HepG2 (cell line): ENCODE results near the gene HSF2BP. TPM values are rescaled to one million over a fixed set of nuclear protein-coding genes. Genes with fewer than 3 reads are reported as not detected.
A peak's percentile ranks its signal among the peaks of the same experiment; 100 is the strongest.

Experiments used
- ARHGAP35 ChIP-seq: sonication (generic); formaldehyde crosslinking; IDR thresholded peaks from 2 replicates; pipeline ENCODE4 v1.9.0; 2022; ENCODE audit warnings: mild to moderate bottlenecking, inconsistent platforms, moderate library complexity, missing genetic modification reagents, borderline replicate concordance
- CENPT ChIP-seq: sonication (generic); formaldehyde crosslinking; IDR thresholded peaks from 2 replicates; pipeline ENCODE4 v1.8.0; 2022; ENCODE audit warnings: low read depth, mild to moderate bottlenecking, moderate library complexity, missing genetic modification reagents
- ETV6 ChIP-seq: sonication (generic); formaldehyde crosslinking; conservative IDR thresholded peaks from 2 replicates; pipeline ENCODE4 v1.4.0; 2020; ENCODE audit warnings: missing genetic modification reagents
- GATA4 ChIP-seq: sonication (generic); IDR thresholded peaks from 2 replicates; pipeline ENCODE4 v1.6.1; 2016; ENCODE audit warnings: antibody characterized with exemption, low read depth, borderline replicate concordance
- HMG20B ChIP-seq: conservative IDR thresholded peaks from 2 replicates; pipeline ENCODE4 v1.6.1; 2016; ENCODE audit warnings: missing genetic modification reagents, missing compliant biosample characterization
- KLF12 ChIP-seq: sonication (generic); formaldehyde crosslinking; IDR thresholded peaks from 2 replicates; pipeline ENCODE4 v1.4.0; 2020; ENCODE audit warnings: missing genetic modification reagents, borderline replicate concordance
- XBP1 ChIP-seq: sonication (generic); formaldehyde crosslinking; IDR thresholded peaks from 2 replicates; pipeline ENCODE4 v1.5.0; 2020; ENCODE audit warnings: missing genetic modification reagents
- ZIK1 ChIP-seq: sonication (generic); formaldehyde crosslinking; IDR thresholded peaks from 2 replicates; pipeline ENCODE4 v1.5.0; 2020; ENCODE audit warnings: mild to moderate bottlenecking, low read depth, missing genetic modification reagents, borderline replicate concordance
- ZNF251 ChIP-seq: sonication (generic); formaldehyde crosslinking; IDR thresholded peaks from 2 replicates; pipeline ENCODE4 v1.9.0; 2021; ENCODE audit warnings: mild to moderate bottlenecking, missing genetic modification reagents
- ZNF841 ChIP-seq: sonication (generic); formaldehyde crosslinking; IDR thresholded peaks from 2 replicates; pipeline ENCODE4 v1.8.1; 2023; ENCODE audit warnings: missing genetic modification reagents, borderline replicate concordance
- polyA plus RNA-seq, 8 experiments: library from polyadenylated mRNA; depleted of rRNA in 3 of 8; stranded (reverse) in 7 of 8; unstranded in 1 of 8; fragments of >200 nt; fragmentation: Illumina TruSeq in 4 of 8; extraction: Trizol in 4 of 8; gene quantifications; 2 replicates each; pipeline versions ENCODE4 v1.2.1 to v1.2.3, GENCODE V29; 2011 to 2016; ENCODE audit warnings: low read depth in 4 of 8, missing spikeins in 1 of 8, mixed read lengths in 1 of 8; ENCODE audit not compliant: insufficient read depth in 1 of 8
- total RNA-seq, 5 experiments: library from RNA; depleted of rRNA; stranded (reverse); fragments of >200 nt; fragmentation: Illumina TruSeq; extraction: Trizol; gene quantifications; 2 replicates each; pipeline ENCODE4 v1.2.3, GENCODE V29; 2016; ENCODE audit warnings: low read depth in 1 of 5
- TF ChIP-seq, protein P1 (sequence below): sonication (generic); formaldehyde crosslinking; IDR thresholded peaks from 2 replicates; pipeline ENCODE4 v1.4.0; 2020; ENCODE audit warnings: missing genetic modification reagents, mild to moderate bottlenecking, borderline replicate concordance
- TF ChIP-seq, protein P2 (sequence below): sonication (generic); formaldehyde crosslinking; IDR thresholded peaks from 2 replicates; pipeline ENCODE4 v1.5.1; 2020; ENCODE audit warnings: mild to moderate bottlenecking, missing genetic modification reagents, borderline replicate concordance
- TF ChIP-seq, protein P3 (sequence below): fragments of 450-650 bp; IDR thresholded peaks from 2 replicates; pipeline ENCODE4 v1.6.1; 2016

HSF2BP gene
- total and polyA plus RNA-seq, 2 of the 13 experiments (the other 11 are each of a cell fraction or from before 2014, with no cell fraction given), result 0.67 to 2.2 TPM

DNA sequence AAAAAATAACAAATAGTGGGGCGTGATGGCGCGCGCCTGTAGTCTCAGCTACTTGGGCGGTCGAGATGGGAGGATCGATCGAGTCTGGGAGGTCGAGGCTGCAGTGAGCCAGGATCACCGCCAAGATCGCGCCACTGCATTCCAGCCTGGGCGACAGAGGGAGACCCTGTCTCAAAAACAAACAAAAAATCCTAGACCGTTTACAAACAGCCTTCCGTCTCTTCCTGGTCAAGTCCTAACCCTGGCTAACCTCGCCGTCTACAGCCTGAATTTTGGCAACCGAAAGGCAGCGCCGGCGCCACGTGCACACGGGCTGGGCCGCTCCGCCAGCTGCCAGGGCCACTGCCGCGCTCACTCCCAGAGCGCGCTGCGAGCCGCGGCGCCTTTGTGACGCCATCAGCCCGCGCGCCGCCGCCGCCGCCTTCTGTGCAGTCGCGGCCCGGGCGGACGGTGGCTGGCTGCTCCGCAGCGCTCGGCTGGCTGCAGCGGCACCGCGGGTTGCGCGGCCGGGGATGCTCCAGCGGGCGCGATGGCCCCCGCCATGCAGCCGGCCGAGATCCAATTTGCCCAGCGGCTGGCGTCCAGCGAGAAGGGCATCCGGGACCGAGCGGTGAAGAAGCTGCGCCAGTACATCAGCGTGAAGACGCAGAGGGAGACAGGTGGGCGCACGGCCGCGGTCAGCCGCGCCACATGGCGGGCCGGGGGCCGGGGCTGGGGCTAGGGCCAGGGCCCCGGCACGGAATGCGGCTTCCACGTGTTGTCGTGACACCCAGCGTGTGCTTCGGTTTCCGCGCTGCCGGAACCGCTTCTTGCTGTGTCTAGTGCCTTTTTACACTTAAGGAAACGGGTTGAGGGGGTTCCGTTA is at the start of gene HSF2BP, which contains the start of gene RRP1B (continued):
- TF ChIP-seq, protein P1, sequence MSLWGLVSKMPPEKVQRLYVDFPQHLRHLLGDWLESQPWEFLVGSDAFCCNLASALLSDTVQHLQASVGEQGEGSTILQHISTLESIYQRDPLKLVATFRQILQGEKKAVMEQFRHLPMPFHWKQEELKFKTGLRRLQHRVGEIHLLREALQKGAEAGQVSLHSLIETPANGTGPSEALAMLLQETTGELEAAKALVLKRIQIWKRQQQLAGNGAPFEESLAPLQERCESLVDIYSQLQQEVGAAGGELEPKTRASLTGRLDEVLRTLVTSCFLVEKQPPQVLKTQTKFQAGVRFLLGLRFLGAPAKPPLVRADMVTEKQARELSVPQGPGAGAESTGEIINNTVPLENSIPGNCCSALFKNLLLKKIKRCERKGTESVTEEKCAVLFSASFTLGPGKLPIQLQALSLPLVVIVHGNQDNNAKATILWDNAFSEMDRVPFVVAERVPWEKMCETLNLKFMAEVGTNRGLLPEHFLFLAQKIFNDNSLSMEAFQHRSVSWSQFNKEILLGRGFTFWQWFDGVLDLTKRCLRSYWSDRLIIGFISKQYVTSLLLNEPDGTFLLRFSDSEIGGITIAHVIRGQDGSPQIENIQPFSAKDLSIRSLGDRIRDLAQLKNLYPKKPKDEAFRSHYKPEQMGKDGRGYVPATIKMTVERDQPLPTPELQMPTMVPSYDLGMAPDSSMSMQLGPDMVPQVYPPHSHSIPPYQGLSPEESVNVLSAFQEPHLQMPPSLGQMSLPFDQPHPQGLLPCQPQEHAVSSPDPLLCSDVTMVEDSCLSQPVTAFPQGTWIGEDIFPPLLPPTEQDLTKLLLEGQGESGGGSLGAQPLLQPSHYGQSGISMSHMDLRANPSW, result no peak
- TF ChIP-seq XBP1 (CRISPR knock-in tag) (0 out of 2 replicates have a peak, but pooled peaks have one; percentile 23), ZNF841 (CRISPR knock-in tag) (peak; percentile 85), GATA4 (no peak), ZIK1 (CRISPR knock-in tag) (peak; percentile 94; the same call in 1 of the 2 replicates), ARHGAP35 (peak; percentile 80; the same call in 1 of the 2 replicates), ETV6 (peak; percentile 71; the same call in 1 of the 2 replicates), ZNF251 (CRISPR knock-in tag) (no peak), KLF12 (CRISPR knock-in tag) (peak; percentile 95), CENPT (CRISPR knock-in tag) (peak; percentile 99), HMG20B (CRISPR knock-in tag) (no peak)
- TF ChIP-seq, protein P2, sequence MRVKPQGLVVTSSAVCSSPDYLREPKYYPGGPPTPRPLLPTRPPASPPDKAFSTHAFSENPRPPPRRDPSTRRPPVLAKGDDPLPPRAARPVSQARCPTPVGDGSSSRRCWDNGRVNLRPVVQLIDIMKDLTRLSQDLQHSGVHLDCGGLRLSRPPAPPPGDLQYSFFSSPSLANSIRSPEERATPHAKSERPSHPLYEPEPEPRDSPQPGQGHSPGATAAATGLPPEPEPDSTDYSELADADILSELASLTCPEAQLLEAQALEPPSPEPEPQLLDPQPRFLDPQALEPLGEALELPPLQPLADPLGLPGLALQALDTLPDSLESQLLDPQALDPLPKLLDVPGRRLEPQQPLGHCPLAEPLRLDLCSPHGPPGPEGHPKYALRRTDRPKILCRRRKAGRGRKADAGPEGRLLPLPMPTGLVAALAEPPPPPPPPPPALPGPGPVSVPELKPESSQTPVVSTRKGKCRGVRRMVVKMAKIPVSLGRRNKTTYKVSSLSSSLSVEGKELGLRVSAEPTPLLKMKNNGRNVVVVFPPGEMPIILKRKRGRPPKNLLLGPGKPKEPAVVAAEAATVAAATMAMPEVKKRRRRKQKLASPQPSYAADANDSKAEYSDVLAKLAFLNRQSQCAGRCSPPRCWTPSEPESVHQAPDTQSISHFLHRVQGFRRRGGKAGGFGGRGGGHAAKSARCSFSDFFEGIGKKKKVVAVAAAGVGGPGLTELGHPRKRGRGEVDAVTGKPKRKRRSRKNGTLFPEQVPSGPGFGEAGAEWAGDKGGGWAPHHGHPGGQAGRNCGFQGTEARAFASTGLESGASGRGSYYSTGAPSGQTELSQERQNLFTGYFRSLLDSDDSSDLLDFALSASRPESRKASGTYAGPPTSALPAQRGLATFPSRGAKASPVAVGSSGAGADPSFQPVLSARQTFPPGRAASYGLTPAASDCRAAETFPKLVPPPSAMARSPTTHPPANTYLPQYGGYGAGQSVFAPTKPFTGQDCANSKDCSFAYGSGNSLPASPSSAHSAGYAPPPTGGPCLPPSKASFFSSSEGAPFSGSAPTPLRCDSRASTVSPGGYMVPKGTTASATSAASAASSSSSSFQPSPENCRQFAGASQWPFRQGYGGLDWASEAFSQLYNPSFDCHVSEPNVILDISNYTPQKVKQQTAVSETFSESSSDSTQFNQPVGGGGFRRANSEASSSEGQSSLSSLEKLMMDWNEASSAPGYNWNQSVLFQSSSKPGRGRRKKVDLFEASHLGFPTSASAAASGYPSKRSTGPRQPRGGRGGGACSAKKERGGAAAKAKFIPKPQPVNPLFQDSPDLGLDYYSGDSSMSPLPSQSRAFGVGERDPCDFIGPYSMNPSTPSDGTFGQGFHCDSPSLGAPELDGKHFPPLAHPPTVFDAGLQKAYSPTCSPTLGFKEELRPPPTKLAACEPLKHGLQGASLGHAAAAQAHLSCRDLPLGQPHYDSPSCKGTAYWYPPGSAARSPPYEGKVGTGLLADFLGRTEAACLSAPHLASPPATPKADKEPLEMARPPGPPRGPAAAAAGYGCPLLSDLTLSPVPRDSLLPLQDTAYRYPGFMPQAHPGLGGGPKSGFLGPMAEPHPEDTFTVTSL (CRISPR knock-in tag), result 0 out of 2 replicates have a peak, but pooled peaks have one; percentile 15
- TF ChIP-seq, protein P3, sequence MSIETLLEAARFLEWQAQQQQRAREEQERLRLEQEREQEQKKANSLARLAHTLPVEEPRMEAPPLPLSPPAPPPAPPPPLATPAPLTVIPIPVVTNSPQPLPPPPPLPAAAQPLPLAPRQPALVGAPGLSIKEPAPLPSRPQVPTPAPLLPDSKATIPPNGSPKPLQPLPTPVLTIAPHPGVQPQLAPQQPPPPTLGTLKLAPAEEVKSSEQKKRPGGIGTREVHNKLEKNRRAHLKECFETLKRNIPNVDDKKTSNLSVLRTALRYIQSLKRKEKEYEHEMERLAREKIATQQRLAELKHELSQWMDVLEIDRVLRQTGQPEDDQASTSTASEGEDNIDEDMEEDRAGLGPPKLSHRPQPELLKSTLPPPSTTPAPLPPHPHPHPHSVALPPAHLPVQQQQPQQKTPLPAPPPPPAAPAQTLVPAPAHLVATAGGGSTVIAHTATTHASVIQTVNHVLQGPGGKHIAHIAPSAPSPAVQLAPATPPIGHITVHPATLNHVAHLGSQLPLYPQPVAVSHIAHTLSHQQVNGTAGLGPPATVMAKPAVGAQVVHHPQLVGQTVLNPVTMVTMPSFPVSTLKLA, result peak; percentile 42
